NCI-H2107 (cell line): ENCODE results near the gene OGG1.

Experiments
- DNase-seq: peaks from one replicate; lab custom pipeline; 2025; lab: John Stamatoyannopoulos, UW

OGG1 gene

DNA sequence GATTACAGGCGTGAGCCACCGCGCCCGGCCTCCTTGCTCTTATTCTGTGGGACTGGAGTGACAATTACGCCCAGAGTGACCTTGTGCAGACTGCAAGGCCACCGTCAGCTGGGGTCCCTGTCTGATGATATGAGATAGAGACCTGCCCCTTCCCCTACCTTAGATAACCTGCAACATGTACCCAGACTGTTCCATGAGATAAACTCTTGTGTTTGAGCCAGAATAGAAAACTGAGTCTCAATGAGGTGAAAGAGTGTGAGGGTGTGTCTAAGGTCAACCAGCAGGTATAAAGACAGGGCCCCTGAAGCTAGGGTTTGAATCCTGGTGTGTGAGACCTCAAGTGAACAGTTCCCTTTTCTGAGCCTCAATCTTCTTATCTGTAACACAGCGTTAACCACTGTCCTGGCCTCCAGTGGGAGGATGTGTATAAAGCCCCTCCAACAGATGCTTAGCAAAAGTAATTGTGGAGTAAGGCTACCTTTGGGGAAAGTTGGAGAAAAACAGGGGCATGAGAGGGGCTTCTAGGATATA, 36.5 kb downstream of the OGG1 start:
- no peak for DNase-seq

DNA sequence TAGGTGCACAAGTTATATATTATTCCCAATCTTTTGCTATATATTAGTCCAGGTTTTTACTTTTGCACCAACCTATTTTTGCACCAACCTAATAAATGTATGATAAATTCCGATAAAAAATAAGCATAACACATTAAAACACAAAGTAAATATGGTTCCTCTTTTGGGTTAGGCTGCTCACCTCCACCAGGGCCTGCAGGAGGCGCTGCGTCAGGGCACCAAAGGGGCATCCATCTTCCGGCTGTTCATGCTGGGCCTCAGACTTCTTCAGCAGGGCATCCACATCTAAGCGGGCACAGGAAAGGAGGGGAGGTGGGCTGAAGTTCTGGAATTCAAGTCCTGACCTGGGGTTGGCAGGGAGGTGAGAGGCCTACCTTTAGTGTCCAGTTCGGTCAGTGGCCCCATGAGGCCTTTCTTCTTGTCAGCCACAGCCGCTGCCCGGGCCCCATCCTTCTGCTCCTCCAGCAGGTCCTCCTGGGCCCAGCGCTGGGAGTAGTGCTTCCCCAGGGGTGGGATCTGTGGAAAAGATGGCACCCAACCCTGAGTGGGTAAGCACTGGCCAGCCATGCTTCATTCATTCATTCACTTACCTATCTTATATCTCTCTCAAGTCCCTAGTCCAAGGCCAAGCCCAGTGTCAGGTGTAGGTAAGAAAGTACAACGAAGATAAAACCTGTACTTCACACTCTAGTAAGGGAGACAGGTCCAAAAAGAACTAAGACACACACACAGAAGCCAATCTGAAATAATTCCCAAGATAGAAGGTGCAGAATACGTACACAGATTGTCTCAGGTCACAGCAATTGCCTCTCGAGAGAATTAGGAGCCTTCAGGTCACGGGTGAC, 37.3 kb downstream of the OGG1 start:
- DNase-seq, result no peak

DNA sequence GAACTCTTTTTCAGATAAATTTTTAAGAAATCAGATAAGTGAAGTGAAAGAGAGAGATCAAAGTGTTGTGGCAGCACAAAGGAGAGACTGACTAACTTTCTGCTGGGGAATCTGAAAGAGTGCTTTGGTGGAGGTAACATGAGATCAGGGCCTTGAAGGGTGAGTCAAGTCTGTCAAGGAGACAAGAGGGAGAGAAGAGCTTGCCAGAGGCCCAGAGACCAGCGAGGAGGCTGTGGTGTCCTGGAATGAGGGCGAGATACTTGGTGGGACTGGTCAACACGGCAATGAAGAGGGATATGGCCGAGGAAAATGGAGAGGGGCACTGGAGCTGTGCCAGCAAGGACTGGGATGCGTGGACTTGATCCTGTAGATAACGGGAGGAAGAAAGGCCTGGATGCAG, 38.0 kb downstream of the OGG1 start:
- DNase-seq, result no peak

DNA sequence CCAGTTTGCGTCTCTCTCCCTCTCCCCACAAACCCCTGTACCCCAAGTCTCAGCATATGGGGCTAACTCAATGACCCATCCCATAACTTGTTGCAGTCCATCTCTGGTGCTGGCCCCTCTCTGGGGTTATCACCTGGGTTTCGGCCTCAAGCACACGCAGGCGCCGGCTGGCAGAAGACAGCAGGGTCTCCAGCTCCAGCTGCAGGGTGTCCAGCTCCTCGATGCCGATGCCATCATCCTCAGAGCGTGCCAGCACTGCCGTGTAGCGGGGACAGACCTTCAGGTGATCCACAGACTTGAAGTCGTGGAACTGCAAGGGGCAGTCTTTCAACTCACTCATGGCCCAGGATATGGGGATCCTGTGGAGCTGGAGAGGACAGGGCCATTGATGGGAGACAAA, 41.4 kb downstream of the OGG1 start:
- no peak for DNase-seq

DNA sequence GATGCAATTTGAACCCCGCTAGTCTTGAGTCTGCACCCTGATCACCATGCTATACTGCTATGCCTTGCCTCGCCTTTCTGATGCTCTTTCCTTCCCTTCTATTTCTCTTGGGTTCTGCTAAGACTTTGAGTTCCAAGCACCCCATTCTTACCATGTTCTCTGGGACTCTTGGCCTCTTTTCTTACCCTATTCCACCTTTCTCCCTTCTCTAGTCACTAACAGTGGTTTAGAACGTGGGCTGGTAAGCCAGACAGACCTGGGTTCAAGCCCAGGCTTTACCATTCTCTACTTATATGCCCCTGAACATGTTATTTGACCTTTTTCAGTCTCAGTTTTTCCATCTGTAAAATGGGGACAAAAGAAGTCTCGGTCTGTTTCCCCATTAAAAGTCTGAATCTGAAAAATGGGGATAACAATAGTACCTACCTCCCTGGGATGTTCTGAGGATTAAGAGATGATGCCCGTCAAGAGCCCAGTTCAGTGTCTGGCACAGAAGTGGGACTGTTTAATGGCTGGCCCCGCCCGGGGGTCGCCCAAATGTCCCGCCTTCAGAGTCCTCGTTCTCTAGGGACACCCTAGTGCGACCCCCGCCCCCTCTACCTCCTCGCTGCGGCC, 42.1 kb downstream of the OGG1 start:
- DNase-seq, result no peak

DNA sequence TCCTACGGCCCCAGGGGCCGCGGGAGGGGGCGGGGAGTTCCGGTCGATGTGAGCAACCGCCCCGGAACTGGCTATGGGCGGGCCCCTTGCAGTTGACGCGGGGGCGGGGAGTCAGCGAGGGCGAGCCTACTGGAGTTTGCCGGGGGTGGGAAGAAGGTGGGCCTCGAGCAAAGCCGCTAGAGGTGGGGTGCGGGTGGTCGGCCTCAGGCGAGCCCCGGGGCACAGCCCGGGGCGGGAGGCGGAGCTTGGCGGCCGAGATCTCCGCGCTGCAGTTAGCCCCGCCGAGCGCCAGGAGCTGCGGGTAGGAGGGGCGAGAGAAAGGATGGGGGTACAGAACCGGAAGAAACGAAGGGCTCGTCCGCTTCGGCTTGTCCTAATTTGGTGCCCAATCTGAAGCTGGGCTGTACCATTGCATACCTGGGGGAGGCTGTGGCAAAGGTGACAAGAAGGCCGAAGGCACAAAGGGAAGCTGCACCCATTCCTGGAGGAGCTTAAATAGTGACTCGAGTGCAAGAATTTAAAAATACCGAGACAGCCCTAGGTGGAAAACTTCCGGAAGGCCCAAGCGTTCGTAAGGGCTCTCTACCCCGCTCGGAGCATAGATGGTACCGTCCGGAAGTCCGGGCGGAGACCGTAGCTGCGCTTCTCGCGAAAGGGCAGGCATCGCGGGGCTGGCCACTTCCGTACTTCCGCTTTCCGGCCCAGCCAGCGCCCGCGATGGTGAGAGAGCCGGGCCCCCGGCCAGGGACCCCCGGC, 42.8 kb downstream of the OGG1 start, which contains the start of the genes ARPC4 and TADA3:
Gene ARPC4 (plus strand): TSS at position 678 of the 756 bp plus-strand sequence. CDS start 40 bp downstream, at position 718.
Gene TADA3 (minus strand): TSS at position 69 of the 756 bp plus-strand sequence. CDS start 1,007 bp downstream, outside the sequence.
- peak; percentile 80 for DNase-seq

DNA sequence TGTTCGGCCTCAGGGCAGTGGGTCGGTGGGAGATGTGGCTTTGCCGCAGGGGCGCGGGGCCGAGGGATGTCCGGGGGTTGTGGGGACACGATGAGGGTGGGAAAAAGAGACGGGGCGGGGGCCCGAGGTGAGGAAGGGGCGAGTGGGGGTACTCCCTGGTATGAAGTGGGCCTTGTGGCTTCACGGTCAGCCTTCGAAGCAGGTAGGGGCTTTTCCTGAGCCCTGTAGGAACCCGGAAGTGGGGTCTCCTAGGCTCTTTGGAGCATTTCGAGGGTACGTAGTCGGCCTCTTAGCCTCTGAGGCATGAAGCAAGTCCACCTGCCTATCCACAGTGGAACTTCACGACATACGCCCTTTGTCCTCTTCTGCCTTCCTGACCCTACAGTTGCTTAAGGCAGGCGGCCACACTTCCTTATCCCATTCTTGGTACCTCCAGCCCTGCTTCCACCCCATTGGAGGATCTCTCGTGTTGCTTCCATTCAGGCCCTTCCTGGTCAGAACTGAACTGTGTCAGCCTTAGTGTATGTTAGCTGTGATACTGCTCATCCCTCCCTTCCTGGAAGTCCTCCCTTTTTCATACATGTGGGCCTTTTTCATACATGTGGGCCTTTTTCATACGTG, 43.5 kb downstream of the OGG1 start:
- DNase-seq, result no peak

DNA sequence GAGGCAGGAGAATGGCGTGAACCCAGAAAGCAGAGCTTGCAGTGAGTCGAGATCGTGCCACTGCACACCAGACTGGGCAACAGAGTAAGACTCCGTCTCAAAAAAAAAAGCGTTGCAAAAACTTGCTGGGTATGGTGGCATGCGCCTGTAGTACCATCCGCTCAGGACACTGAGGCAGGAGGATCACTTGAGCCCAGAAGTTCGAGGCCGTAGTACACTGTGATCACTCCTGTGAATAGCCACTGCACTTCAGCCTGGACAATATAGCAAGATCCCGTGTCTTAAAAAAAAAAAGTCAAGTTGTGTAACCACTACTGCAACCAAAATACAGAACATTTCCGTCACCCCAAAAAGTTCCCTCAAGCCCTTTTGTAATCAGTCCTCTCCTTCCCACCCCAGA, 44.6 kb downstream of the OGG1 start:
- no peak for DNase-seq

DNA sequence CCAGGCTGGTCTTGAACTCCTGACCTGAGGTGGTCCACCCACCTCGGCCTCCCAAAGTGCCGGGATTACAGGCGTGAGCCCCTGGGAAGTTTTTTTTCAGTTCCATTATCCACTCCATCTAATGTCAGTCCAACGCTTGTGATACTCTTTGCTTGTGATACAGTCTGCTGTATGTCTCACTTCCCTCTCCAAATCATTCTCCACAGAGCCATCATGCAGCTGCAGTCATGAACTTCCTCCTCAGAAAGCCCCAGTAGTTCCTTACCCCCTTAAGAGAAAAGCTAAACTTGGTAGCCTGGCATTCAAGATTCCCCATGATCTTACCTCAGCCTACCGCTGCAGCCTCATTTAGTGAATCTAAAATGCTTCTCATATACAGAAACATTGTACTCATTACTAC, 45.5 kb downstream of the OGG1 start:
- no peak for DNase-seq

DNA sequence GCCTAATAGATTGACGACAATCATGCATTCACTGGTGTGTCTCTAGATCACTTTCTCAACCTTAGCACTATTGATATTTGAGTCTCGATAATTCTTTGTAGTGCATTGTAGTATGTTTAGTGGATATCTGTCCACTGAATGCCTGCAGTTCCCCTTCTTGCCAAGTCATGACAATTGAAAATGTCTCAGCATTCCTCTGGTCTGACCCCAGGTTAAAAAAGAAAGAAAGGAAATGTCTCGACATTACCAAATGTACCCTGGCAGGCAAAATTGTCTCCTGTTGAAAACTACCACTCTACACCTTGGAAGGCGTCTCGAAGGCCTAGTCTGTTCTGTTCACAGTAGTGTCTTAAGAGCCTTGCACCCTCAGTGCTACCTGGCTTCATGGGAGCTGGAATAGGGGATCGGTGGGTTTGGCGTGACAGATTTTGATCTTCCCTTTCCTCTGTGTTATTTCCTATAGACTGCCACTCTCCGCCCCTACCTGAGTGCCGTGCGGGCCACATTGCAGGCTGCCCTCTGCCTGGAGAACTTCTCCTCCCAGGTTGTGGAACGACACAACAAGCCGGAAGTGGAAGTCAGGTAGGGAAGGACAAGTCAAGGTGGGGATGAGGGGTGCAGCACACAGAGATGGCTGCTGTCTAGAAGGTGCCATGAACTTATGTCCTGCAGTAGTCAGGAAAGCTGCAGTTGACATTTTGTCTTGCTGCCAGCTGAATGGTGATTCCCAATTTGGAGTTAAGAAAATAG, 47.6 kb downstream of the OGG1 start:
- DNase-seq, result no peak

DNA sequence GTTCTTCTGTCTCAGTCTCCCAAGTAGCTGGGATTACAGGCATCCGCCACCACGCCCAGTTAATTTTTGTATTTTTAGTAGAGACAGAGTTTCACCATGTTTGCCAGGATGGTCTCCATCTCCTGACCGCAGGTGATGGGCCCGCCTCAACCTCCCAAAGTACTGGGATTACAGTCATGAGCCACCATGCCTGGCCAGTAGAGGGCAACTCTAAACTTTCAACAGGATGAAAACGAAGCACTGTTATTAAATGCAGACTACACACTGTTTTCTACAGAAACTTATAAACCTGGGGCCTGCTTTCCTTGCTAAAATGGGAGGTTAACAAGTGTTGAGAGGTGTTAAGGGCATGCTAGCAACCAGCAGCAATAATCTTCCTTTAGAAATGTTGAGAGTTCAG, 50.8 kb downstream of the OGG1 start:
- DNase-seq, result no peak

DNA sequence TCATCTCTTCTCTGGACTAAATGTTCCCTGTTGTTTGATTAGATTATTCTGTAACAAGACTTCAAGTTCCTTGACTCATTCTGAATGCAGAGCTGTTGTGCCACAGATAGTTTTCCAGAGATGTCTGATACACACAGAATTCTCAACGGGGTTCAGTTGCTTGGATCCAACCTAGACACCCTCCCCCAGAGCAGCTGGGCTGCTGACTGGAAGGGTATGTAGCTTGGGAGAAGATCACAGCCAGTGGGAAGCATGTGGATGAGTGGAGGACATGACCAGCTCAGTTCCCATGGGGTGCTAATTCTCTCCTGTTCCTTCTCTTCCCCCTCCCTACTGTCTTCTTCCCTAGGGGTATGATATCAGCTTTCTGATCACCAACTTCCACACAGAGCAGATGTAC, 53.7 kb downstream of the OGG1 start:
- no peak for DNase-seq

DNA sequence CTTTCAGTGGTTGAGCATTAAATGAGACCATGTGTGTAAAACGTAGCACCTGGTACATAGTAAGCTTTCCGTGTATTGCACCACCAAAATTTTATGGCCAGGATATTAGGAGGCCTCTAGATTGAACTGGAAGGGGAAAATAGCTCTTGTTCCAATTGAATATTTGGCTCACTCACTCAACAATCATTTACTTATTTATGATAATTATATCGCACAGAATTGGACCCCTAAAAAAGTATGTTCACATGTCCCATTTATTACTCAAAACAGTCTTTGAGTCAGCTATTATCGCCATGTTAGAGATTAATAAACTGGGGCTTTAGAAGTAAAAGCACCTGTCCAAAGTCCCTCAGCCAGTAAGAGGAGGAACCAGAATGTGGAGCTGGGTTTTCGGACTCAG, 55.2 kb downstream of the OGG1 start:
- no peak for DNase-seq

DNA sequence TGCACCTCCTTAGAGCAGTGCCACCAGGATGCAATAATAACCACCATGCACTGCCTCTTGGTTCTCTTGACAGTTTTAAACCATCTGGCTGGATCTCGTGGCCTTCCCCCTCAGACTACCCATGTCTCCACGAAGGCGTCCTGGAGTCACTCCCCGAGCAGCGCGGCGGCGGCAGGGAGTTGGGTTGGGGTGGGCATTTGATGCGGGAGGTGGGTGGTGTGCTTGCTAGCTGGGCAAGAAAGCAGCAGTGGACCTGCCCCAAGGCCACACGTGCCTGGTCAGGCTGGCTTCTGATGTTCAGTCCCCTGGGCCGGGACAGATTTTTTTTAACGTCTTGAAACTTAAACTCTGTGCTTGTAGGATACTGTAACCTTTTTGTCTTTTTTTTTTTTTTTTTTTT, 56.4 kb downstream of the OGG1 start:
- no peak for DNase-seq
